Measurements from ENCODE around the gene TBC1D14.

TBC1D14 gene

DNA sequence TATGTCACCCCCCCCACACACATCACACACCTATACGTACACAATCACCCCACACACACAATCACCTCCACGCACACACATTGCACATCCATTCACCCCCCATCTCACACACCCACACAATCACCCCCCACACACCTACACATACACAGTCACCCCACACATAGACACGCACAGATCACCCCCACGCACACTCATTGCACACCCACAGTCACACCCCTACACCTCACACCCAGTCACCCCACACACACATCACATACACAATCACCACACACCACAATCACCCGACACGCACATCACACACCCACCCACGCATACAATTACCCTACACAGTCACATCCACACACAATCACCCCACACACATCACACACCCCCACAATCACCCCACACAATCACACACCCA lies 117.7 kb downstream of the TBC1D14 start:
- no peak for DNase-seq

DNA sequence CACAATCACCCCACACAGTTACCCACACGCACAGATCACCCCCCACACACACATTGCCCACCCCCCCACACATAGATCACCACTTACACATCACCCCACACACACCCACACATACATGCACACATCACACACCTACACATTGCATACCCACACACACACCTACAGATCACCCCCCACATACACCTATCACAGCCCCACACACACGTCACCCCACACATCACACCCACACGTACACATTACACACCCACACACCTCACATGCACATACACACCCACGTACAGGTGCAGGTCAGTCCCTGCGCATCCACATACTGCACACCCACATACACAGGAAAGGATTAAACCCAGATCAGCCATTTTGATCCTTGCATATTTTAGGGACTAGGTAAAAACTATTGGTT lies 118.3 kb downstream of the TBC1D14 start:
- DNase-seq: no peak

DNA sequence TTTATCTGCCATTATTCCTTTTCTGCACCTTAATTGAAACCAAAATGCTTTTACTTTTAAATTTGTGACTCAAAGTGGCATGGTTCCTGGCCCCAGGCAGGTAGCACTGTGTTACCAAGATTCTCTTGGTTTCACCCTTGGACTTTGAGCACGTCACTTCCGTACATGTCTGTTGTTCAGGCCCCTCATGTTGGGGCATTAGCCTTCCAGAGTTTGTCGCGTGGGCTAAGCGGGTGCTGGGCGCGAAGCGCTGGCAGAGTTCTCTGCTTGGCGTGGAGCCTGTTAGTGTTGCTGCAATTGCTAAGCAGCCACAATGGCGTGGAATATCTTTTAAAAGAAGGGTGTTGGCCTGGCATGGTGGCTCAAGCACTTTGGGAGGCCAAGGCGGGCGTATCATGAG lies 119.6 kb downstream of the TBC1D14 start:
- DNase-seq: no peak

GRCh38 chr4:7029921-7030320 lies 120.3 kb downstream of the TBC1D14 start:
- no peak for DNase-seq

GRCh38 chr4:7030856-7031255 lies 121.2 kb downstream of the TBC1D14 start:
- DNase-seq: no peak

- no peak for DNase-seq
Measured at GRCh38 chr4:7031558-7032449, 122.2 kb downstream of the TBC1D14 start.

DNA sequence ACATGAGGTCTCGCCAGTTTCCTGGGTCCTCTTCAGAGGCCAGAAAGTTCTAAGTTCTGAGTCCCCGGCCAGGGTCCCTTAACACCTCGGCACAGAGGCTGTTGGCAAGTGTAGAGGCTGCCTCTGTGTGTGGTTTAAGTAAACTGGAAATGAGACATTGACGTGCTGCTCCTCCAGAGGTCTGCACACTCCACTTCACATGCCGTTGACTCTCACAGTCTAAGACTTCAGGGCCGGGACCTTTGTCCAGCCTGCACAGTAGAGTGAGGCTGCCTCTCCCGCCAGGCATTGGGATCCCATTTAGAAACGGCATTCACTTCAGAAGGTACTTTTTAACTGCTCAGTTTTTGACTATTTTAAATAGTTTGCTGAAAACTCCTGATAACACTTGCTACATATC lies 123.0 kb downstream of the TBC1D14 start:
- no peak for DNase-seq

GRCh38 chr4:7034262-7035081 lies 124.8 kb downstream of the TBC1D14 start:
- peak; percentile 22 for DNase-seq

DNA sequence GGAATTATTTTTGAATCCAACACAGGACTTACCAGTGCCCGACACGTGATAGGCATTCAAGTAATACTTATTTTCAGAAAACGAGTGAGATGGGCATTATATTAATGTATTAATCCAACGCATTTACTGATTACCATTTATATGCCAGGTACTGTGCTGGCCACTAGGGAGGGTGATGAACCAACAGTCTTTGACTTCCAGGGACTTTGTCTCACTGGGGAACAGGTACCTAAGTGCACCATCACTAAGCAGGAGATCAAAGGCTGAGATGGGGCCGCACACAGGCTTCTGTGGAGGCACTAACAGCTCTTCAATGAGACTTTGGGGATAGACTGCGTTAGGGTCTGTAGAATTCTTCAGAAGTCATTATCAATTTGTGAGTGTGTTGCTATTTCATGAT lies 127.8 kb downstream of the TBC1D14 start:
- DNase-seq: no peak

GRCh38 chr4:7040765-7041164 lies 131.1 kb downstream of the TBC1D14 start:
- DNase-seq: no peak

GRCh38 chr4:7041246-7041645 lies 131.6 kb downstream of the TBC1D14 start:
- no peak for DNase-seq

GRCh38 chr4:7041801-7042502 lies 132.3 kb downstream of the TBC1D14 start:
- DNase-seq: peak; percentile 14

DNA sequence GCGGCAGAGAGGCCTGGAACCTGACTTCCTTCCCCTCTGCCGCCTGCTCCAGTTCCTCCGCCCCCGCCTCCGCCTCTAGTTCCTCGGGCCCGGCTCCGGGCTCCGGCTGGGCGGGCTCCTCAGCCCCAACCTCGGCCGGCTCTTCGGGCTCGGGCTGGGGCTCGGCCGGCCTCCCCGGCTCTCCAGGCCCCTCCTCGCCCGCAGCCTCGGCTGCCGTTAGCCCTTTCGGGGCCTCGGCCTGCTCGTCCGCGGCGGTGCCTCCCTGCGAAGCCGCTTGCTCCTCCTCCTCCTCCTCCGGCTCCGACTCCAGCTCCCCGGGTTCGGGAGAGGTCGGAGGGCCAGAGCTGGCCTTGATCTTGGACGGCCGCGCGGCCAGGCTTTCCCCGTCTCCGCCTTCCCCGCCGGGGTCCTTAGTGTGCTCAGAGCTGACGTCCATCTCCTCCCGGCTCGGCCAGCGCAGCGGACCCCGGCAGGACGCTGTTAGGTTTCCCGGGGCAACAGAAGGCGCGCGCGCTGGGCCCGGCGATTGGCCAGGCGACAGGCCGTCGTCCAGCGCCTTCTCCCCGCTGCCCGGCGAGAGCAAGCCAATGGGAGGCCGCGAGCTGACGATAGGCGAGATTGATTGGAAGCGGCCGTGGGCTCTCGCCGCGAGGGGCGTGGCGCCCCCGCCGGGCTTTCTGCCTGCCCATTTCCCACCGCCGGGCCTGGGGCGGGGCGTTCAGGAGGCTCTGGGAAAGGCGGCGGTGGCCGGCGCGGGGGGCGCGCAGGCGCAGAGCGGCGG lies 133.1 kb downstream of the TBC1D14 start:
- DNase-seq: peak; percentile 96

- DNase-seq: no peak
Measured at GRCh38 chr4:7043284-7044136, 133.9 kb downstream of the TBC1D14 start, which contains the start of gene TADA2B. Gene TADA2B (plus strand): TSS chr4:7043372. CDS start chr4:7043580, 208 bp downstream.

DNA sequence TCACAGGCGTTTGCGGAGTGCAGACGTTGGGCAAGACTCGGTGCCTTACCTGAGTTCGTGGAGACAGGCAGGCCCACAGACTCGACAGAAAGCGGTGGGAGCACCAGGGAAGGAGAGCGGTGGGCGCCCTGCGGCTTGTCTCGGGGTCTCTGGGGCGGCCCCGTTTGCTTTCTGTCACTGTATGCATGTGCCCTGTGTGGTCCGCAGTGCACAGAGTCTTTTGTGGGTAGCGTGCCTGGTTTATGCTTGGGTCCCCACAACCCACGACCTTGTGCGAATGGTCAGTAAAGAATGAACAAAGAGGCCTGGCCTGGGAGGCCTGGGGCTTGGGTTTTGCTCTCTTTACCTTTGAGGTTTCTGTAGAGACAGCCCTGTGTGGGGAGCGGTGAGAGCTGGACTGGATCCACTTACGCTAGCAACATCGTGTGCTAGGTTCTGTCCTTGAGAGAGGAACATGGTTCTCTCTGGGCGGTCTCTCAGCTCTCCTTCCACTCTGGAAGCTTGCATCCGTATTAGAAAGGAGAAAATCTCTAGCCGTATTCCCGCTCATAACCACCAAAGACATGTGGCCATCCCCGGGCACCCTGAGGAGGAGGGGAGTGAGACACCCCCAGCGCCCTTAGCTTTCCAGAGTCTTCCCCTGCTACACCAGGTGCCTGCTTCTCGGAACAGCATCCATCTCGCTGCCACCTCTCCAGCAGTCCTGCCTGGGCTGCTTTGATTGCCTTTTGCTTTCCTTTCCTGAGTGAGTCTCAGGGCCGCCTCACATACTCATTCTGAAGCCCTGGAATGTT lies 134.7 kb downstream of the TBC1D14 start:
- no peak for DNase-seq

- DNase-seq: no peak
Measured at GRCh38 chr4:7045553-7045952, 135.9 kb downstream of the TBC1D14 start.

DNA sequence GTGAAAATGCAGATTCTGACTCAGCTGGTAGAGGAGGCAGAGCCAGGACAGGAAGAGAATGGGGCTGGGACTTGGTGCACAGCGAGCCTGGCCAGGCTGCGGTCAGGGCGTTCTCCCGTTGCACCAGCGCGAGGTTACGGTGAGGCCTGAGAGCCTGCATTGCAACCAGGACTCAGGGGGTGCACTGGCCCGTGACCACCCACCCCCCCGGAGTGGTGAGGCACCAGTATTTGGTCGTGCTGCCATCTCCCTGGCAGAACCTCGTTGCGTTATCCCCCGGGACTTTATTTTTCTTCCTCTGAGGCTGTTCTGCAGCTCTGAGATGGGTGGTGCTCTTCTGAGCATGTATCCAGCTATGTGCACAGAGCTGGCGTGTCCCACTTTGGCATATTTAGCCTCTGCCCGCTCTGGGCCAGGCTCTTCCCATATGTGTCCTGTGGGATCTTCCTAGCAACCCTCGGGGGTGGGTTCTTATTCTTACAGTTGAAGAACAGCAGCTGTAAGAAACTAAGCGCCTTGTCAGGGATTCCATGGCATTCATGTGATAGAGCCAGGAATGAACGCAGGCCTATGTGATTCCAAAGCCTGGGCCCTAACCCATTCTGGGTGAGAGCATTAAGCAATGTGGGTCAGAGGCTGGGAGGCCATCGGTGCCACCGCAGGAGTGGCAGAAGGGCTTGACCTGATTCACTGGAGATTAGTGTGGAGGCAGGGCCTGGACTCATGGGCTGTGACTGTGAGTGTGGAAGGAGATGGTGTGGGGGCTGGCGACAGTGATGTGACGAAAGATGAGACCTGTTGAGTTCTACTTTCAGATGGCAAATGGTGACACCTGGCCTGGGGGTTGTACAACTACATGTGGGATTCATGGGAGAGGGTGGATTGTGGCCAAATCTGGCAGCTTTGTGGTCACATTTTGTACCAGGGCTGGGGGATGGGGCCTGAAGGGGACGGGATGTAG lies 136.6 kb downstream of the TBC1D14 start:
- DNase-seq: no peak

DNA sequence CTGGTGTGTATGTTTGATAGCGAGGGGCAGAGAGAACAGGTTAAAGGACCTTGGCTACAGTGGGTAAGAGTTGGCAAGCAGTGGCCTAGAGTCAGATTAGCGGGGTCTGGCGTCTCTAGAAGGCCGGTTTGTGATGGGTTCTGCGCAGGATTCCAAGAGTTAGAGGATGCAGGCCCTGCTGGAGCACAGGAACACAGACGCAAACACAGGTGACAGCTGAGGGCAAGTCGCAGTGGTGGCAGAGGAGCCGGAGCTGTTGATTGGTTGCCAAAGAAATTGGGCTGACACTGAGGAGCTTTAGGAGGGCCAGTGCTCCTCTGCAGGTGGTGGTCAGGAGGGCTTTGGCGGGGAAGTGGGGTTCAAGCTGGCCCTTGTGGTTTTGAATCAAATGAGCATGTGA lies 137.3 kb downstream of the TBC1D14 start:
- DNase-seq: no peak

DNA sequence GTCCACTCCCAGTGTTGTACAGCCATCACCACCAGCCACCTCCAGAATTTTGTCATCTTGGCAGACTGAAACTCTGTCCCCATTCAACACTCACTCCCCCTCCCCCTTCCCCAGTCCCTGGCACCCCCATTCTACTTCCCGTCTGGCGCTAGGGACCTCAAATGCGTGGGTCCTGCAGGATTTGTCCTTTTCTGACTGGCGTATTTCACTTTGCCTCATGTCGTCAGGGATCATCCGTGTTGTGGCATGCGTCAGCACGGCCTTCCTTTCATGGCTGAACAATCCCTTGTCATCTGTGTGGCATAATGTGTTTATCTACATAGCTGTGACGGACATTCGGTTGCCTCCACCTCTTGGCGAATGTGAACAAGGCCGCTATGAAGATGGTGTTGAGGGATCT lies 139.0 kb downstream of the TBC1D14 start:
- DNase-seq: no peak

Data from NCI-H1092 (cell line).